ENCODE measurements around the gene SYK.

The SYK gene

DNA sequence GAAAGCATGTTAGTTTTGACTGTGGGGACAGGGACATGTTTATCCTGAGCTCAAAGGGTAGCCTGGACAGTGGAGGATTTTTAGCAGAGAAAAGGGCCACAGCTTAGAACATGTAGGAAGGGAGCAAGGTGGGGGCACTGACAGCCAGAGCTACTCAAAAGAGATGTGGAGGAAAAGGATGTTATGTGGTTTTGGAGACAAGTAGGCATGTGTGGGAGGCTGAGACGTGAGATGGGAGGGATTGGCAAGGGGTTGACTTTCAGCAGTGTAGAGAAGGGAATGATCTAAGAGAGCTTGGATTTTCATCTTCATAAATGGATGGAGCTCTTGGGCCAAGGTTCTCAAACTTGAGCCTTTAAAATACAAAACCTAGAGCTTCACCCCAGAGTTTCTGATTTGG, 24.0 kb downstream of the SYK start:
- no peak for DNase-seq (ENCODE audit: low read depth)
- TF ChIP-seq, protein P1, sequence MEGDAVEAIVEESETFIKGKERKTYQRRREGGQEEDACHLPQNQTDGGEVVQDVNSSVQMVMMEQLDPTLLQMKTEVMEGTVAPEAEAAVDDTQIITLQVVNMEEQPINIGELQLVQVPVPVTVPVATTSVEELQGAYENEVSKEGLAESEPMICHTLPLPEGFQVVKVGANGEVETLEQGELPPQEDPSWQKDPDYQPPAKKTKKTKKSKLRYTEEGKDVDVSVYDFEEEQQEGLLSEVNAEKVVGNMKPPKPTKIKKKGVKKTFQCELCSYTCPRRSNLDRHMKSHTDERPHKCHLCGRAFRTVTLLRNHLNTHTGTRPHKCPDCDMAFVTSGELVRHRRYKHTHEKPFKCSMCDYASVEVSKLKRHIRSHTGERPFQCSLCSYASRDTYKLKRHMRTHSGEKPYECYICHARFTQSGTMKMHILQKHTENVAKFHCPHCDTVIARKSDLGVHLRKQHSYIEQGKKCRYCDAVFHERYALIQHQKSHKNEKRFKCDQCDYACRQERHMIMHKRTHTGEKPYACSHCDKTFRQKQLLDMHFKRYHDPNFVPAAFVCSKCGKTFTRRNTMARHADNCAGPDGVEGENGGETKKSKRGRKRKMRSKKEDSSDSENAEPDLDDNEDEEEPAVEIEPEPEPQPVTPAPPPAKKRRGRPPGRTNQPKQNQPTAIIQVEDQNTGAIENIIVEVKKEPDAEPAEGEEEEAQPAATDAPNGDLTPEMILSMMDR (IDR thresholded peaks at IDR 0.05; ENCODE audit: insufficient read depth, low read depth, low read length, missing control alignments), result no peak
- no peak overlapping the region for H3K4me3 ChIP-seq (ENCODE audit: low read depth, low read length)

DNA sequence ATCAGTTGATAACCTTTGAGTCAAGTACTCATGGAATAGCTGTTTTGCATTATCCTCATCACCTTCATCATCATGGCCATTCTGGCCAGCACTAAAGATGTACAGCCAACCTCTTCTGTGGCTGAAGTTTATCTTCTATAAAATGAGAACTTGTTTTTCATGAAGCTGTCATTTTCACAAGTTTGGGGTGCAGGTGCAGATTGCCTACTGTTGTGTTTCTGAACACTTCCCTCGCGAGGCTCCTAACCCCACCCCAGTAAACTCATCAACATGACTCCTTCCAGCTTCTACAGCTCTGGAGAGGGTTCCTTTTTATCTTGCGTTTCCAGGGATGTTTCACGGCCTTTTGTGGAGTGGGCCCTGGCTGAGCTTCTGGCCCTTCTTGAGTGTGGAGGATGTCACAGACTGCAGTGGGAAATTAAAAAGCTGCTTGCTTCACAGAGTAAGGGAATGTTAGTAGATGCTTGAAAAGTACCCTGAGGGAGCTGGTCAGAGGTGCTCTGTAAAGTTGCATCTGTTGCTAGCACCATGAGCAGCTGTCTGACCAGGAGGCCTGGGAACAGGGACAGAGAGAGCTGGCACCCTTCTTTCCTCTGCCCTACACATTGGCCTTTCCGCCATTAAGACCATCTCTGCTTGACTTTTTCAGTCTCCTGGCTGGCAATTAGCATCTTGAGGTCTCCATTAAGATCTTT, 24.9 kb downstream of the SYK start:
- TF ChIP-seq, protein P1 (IDR thresholded peaks at IDR 0.05; ENCODE audit: insufficient read depth, low read depth, low read length, missing control alignments), result no peak
- H3K4me3 ChIP-seq (ENCODE audit: low read depth, low read length), result no peak overlapping the region
- no peak for DNase-seq (ENCODE audit: low read depth)

DNA sequence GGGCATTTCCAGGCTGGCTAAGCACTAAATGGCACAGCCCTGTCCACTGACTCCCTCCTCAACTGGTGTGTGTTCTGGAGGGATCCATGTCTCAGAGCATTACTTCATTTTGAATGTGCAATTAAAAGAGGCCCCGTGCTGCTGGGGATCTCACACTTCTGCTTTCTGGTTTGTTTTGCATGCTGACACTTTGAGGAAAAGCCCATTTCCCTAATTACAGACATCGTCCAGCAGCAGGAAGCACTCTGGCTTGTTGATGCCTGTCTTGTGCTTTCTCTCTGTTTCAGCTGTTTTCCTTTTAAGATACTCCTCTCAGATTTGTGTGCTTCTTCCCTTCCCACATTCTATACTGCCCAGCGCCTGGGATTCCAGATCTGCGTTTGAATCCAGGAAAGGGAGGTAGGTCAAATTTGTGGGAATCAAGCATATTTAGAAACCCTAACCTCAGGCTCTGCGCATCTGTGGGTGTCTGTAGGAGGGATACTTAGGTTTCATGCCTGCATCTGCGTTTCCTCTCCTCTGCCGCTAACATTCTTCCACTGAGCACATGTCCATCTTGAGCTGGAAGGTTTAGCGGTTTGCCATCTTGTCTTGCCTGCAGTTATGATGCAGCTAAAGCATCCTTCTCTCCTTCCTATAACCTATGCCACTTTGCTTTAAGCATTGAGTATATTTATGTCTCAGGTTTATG, 25.7 kb downstream of the SYK start:
- TF ChIP-seq, protein P1 (IDR thresholded peaks at IDR 0.05; ENCODE audit: insufficient read depth, low read depth, low read length, missing control alignments), result no peak
- peak; percentile 73 for DNase-seq (ENCODE audit: low read depth)
- peak overlapping the region; percentile 23 for H3K4me3 ChIP-seq (ENCODE audit: low read depth, low read length)

DNA sequence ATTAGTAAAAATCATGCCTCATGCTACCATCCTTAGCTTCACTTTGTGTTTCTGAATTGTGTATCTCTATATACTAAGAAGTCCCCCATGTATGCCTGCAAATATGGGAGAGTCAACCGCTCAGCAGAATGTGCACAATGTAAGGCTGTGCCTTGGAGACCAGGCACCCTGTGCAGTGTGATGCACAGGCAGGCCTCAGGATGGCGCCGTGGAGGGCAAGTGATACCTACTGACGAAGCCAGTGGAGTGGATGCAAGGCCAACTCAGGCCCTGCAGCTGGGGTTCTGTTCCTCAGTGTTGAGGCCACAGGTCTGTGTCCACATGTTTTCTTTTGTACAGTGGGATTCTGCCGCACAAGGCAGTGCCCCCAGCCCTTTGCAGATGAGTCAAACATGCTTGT, 28.4 kb downstream of the SYK start:
- TF ChIP-seq, protein P1 (IDR thresholded peaks at IDR 0.05; ENCODE audit: insufficient read depth, low read depth, low read length, missing control alignments), result peak; percentile 0
- H3K4me3 ChIP-seq (ENCODE audit: low read depth, low read length), result no peak overlapping the region

DNA sequence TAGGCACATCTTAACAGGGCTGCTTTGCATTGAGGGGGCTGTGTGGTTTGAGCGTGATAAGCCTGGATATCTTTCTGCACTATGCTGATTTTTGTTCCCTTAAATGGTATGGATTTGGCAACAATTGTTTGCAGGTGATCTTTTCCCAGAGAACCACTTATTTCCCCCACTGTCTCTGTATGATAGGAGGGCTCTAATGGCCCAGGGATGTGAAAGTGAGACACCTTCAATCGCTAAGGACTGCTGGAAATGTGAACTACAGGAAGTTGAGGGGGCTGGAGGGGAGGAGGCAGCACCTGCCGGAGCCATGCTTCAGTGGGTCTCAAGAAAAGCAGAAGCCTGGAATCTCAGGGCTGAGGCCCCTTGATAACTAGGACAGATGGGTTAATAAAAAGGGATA, 29.4 kb downstream of the SYK start:
- DNase-seq (ENCODE audit: low read depth), result peak; percentile 76
- TF ChIP-seq, protein P1 (IDR thresholded peaks at IDR 0.05; ENCODE audit: insufficient read depth, low read depth, low read length, missing control alignments), result no peak
- H3K4me3 ChIP-seq (ENCODE audit: low read depth, low read length), result no peak overlapping the region

More for the DNA sequence above, 28.4 kb downstream of the SYK start:
- no peak for DNase-seq (ENCODE audit: low read depth)

DNA sequence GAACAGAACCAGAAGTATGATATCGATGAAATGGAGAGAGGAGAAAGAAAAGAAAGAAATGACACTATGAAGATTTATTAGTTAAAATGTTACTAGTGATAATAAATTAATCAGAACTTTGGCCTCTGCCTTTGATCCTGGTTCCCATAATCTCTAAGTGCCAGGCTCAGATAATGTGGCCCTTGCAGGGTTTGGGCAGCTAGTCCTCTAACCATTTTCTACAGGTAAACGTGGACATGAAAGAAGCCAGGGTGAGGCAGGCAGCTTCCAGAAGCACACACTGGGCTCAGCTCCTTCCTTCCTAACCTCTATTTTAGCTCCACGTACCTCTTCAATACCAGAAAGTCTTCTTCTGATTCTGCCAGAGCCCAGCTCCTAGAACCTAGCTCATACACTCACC, 30.6 kb downstream of the SYK start:
- DNase-seq (ENCODE audit: low read depth), result no peak
- TF ChIP-seq, protein P1 (IDR thresholded peaks at IDR 0.05; ENCODE audit: insufficient read depth, low read depth, low read length, missing control alignments), result no peak
- no peak overlapping the region for H3K4me3 ChIP-seq (ENCODE audit: low read depth, low read length)

All from GM12865 (cell line).